A549 (cell line): Measurements from ENCODE around the gene GRID1. TPM values are rescaled to one million over a fixed set of nuclear protein-coding genes. Genes with fewer than 3 reads are reported as not detected.

Source experiments
- ATAC-seq, 2 experiments: fragments of 200-7000 bp in 1 of 2; fragments of >200 bp in 1 of 2; cut with Nextera tagmentation in 1 of 2; cut with Tn5 transposase in 1 of 2; 3 replicates each; pipeline versions ENCODE4 v1.8.0 to v1.9.1; 2018 to 2020; ENCODE audit warnings: mild to moderate bottlenecking in 1 of 2, moderate library complexity in 1 of 2
- CTCF ChIA-PET: fragments of 300-600 bp; sonication (Branson Sonifier 250); formaldehyde crosslinking; extraction: SDS; loops from one replicate; lab custom pipeline; 2021; ENCODE audit warnings: antibody characterized with exemption, inconsistent platforms; lab: Yijun Ruan, JAX
- POLR2A ChIA-PET: fragments of 350-600 bp; formaldehyde crosslinking; extraction: SDS; loops from one replicate; lab custom pipeline; 2021; ENCODE audit warnings: antibody characterized with exemption, inconsistent platforms; lab: Yijun Ruan, JAX
- DNase-seq, 2 experiments: peaks; one replicate each; pipeline versions ENCODE4 v3.0.0 to v3.0.0-alpha.2; 2011 to 2016; ENCODE audit warnings: low read depth in 1 of 2, low spot score in 1 of 2
- FAIRE-seq: peaks from 2 replicates; lab custom pipeline; 2011; peaks lifted over from hg19 to GRCh38; lab: Jason Lieb, UNC
- H3K27ac ChIP-seq, 2 experiments: fragments of >200 bp; sonication (Bioruptor Twin); formaldehyde crosslinking; 3 replicates each; pipeline ENCODE4 v1.5.1; 2016 to 2017
- H3K4me1 ChIP-seq: fragments of >200 bp; sonication (Bioruptor Twin); formaldehyde crosslinking; 3 replicates; pipeline ENCODE4 v1.6.1; 2016
- H3K4me2 ChIP-seq: fragments of >200 bp; sonication (Bioruptor Twin); formaldehyde crosslinking; 3 replicates; pipeline ENCODE4 v1.6.1; 2016
- H3K4me3 ChIP-seq: fragments of >200 bp; sonication (Bioruptor Twin); formaldehyde crosslinking; 3 replicates; pipeline ENCODE4 v1.5.1; 2016
- H3K9me3 ChIP-seq: fragments of >200 bp; sonication (Bioruptor Twin); formaldehyde crosslinking; 3 replicates; pipeline ENCODE4 v1.6.1; 2016
- EP300 ChIP-seq, 2 experiments: fragments of >200 bp; sonication (Bioruptor Twin); formaldehyde crosslinking; IDR thresholded peaks; 2 replicates in 1 of 2; 3 replicates in 1 of 2; pipeline ENCODE4 v1.6.1; 2016 to 2017
- FOSB ChIP-seq: fragments of 250-450 bp; sonication (Bioruptor Pico); IDR thresholded peaks from 2 replicates; pipeline ENCODE4 v1.5.0; 2020; ENCODE audit warnings: mild to moderate bottlenecking, moderate library complexity
- FOXS1 ChIP-seq: fragments of 250-450 bp; sonication (Bioruptor Pico); IDR thresholded peaks from 2 replicates; pipeline ENCODE4 v1.5.0; 2020; ENCODE audit warnings: mild to moderate bottlenecking, moderate library complexity
- GATA3 ChIP-seq: IDR thresholded peaks from 2 replicates; pipeline ENCODE4 v1.6.1; 2012; ENCODE audit warnings: borderline replicate concordance
- HDAC2 ChIP-seq: fragments of 200-600 bp; sonication (generic); IDR thresholded peaks from 2 replicates; pipeline ENCODE4 v1.6.1; 2016
- HES2 ChIP-seq: fragments of >200 bp; sonication (Bioruptor Twin); formaldehyde crosslinking; IDR thresholded peaks from 2 replicates; pipeline ENCODE4 v1.6.1; 2016
- HOXB5 ChIP-seq: fragments of 250-450 bp; sonication (Bioruptor Pico); IDR thresholded peaks from 2 replicates; pipeline ENCODE4 v1.5.0; 2020; ENCODE audit warnings: mild to moderate bottlenecking, moderate library complexity
- KDM1A ChIP-seq: fragments of 200-600 bp; sonication (generic); IDR thresholded peaks from 2 replicates; pipeline ENCODE4 v1.6.1; 2016; ENCODE audit warnings: low read depth, mild to moderate bottlenecking
- MAFK ChIP-seq: fragments of 450-650 bp; IDR thresholded peaks from 2 replicates; pipeline ENCODE4 v1.6.1; 2014; ENCODE audit not compliant: partially characterized antibody
- NFE2L2 ChIP-seq: fragments of 150-350 bp; conservative IDR thresholded peaks from 2 replicates; pipeline ENCODE4 v1.6.1; 2014; ENCODE audit warnings: low read length
- PBX3 ChIP-seq: IDR thresholded peaks from 2 replicates; pipeline ENCODE4 v1.6.1; 2012
- PHF8 ChIP-seq: fragments of 200-600 bp; sonication (generic); IDR thresholded peaks from 2 replicates; pipeline ENCODE4 v1.6.1; 2016; ENCODE audit warnings: low read depth, mild to moderate bottlenecking, antibody characterized with exemption, moderate library complexity, borderline replicate concordance
- RARB ChIP-seq: fragments of 250-450 bp; sonication (Bioruptor Pico); IDR thresholded peaks from 2 replicates; pipeline ENCODE4 v1.8.0; 2021; ENCODE audit warnings: mild to moderate bottlenecking, moderate library complexity
- RCOR1 ChIP-seq: fragments of 150-350 bp; IDR thresholded peaks from 2 replicates; pipeline ENCODE4 v1.6.1; 2014; ENCODE audit warnings: antibody characterized with exemption, low read length, low read depth
- RNF2 ChIP-seq: fragments of 200-600 bp; sonication (generic); IDR thresholded peaks from 2 replicates; pipeline ENCODE4 v1.6.1; 2016; ENCODE audit warnings: low read depth, mild to moderate bottlenecking, antibody characterized with exemption, moderate library complexity, borderline replicate concordance
- SREBF2 ChIP-seq: fragments of 450-650 bp; IDR thresholded peaks from 2 replicates; pipeline ENCODE4 v1.6.1; 2014; ENCODE audit warnings: mild to moderate bottlenecking, moderate library complexity
- TP53 ChIP-seq: fragments of 250-450 bp; sonication (Bioruptor Pico); IDR thresholded peaks from 2 replicates; pipeline ENCODE4 v1.5.0; 2021; ENCODE audit warnings: mild to moderate bottlenecking, moderate library complexity
- WGBS: methylation state at CpG from one replicate; pipeline ENCODE4 v1.1.6; 2017; ENCODE audit errors: missing lambda C conversion rate; 5-methylcytosine and 5-hydroxymethylcytosine counted together
- polyA plus RNA-seq, 4 experiments: library from polyadenylated mRNA; depleted of rRNA in 3 of 4; stranded (reverse); fragments of >200 nt; fragmentation: RNase III in 1 of 4; extraction: RNeasy Plus Mini Kit Qiagen cat#74134 plus additional on column Dnase treatment in 1 of 4; gene quantifications; 2 replicates in 3 of 4; 3 replicates in 1 of 4; pipeline ENCODE4 v1.2.3, GENCODE V29; 2011 to 2017
- TF ChIP-seq, protein P1 (sequence below): fragments of >200 bp; sonication (Bioruptor Twin); formaldehyde crosslinking; IDR thresholded peaks from 3 replicates; pipeline ENCODE4 v1.5.1; 2016
- TF ChIP-seq, protein P2 (sequence below): fragments of 200-600 bp; sonication (generic); IDR thresholded peaks from 2 replicates; pipeline ENCODE4 v1.6.1; 2016; ENCODE audit warnings: antibody characterized with exemption, mild to moderate bottlenecking, moderate library complexity
- TF ChIP-seq, protein P3 (sequence below): IDR thresholded peaks from 2 replicates; pipeline ENCODE4 v1.6.1; 2012; ENCODE audit warnings: low read depth, borderline replicate concordance
- TF ChIP-seq, protein P4 (sequence below): IDR thresholded peaks from 2 replicates; pipeline ENCODE4 v1.6.1; 2012
- TF ChIP-seq, protein P5 (sequence below): fragments of 250-450 bp; sonication (Bioruptor Pico); IDR thresholded peaks from 2 replicates; pipeline ENCODE4 v1.5.0; 2020; ENCODE audit warnings: low read depth, mild to moderate bottlenecking, moderate library complexity
- TF ChIP-seq, protein P6 (sequence below): fragments of >200 bp; sonication (Bioruptor Twin); formaldehyde crosslinking; IDR thresholded peaks from 3 replicates; pipeline ENCODE4 v1.6.1; 2016

The GRID1 gene
- polyA plus RNA-seq, 2 of the 4 experiments (the other 2 are of a cell fraction): 0.14 to 0.30 TPM

DNA sequence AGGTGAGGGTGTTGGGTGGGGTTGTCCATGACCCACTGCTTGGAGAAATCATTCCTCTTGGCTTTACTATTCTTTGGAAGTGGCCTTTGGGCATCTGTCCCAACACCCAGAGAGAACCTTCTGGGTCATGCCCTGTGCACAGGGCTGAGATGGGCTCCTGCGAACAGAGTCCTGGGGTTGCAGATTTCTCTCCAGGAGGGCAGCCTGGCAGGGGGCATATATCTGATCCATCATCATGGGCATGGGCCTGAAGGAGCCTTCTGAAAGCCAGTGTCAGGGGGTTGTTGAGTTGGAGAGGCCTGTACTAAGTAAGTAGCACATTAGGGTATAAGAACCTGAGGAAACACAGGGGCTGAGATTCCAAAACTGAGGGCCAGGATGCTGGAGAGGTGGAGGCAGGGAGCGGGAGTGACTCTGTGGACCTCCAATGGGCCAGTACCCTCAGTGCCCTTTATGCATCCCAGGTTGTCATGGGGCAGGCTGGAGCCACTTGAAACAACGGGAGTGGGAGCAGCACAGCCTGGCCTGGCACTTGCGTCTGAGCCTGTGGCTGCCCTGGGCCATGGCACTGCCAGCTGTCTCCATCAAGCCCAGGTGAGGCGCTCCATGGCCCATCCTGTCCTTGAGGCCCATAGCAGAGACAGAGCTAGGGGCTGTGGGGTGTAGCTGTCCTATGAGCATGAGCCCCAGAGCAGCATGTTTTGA is 203.7 kb downstream of the GRID1 start:
- Histone ChIP-seq H3K4me2 (no peak overlapping the region), H3K27ac (no peak overlapping the region), H3K4me3 (no peak overlapping the region), H3K9me3 (no peaks in the 10 kb centered on the region), H3K4me1 (no peaks in the 10 kb centered on the region)
- ChIA-PET CTCF (interaction anchor here (1.2 kb wide), 1 partner anchor 16 kb away, joined by 5 read pairs; no protein-coding TSS in a partner anchor), POLR2A (no interaction called here)
- FAIRE-seq: no peak
- no peak for DNase-seq
- TF ChIP-seq RNF2 (no peak), RARB (no peak), HOXB5 (CRISPR knock-in tag) (no peak), KDM1A (no peak), HDAC2 (no peak), EP300 (IDR thresholded peaks at IDR 0.05) (no peak), RCOR1 (no peak), FOSB (CRISPR knock-in tag) (no peak), SREBF2 (no peak), FOXS1 (no peak), GATA3 (no peak)
- TF ChIP-seq, protein P1, sequence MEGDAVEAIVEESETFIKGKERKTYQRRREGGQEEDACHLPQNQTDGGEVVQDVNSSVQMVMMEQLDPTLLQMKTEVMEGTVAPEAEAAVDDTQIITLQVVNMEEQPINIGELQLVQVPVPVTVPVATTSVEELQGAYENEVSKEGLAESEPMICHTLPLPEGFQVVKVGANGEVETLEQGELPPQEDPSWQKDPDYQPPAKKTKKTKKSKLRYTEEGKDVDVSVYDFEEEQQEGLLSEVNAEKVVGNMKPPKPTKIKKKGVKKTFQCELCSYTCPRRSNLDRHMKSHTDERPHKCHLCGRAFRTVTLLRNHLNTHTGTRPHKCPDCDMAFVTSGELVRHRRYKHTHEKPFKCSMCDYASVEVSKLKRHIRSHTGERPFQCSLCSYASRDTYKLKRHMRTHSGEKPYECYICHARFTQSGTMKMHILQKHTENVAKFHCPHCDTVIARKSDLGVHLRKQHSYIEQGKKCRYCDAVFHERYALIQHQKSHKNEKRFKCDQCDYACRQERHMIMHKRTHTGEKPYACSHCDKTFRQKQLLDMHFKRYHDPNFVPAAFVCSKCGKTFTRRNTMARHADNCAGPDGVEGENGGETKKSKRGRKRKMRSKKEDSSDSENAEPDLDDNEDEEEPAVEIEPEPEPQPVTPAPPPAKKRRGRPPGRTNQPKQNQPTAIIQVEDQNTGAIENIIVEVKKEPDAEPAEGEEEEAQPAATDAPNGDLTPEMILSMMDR: no peak
- TF ChIP-seq, protein P2, sequence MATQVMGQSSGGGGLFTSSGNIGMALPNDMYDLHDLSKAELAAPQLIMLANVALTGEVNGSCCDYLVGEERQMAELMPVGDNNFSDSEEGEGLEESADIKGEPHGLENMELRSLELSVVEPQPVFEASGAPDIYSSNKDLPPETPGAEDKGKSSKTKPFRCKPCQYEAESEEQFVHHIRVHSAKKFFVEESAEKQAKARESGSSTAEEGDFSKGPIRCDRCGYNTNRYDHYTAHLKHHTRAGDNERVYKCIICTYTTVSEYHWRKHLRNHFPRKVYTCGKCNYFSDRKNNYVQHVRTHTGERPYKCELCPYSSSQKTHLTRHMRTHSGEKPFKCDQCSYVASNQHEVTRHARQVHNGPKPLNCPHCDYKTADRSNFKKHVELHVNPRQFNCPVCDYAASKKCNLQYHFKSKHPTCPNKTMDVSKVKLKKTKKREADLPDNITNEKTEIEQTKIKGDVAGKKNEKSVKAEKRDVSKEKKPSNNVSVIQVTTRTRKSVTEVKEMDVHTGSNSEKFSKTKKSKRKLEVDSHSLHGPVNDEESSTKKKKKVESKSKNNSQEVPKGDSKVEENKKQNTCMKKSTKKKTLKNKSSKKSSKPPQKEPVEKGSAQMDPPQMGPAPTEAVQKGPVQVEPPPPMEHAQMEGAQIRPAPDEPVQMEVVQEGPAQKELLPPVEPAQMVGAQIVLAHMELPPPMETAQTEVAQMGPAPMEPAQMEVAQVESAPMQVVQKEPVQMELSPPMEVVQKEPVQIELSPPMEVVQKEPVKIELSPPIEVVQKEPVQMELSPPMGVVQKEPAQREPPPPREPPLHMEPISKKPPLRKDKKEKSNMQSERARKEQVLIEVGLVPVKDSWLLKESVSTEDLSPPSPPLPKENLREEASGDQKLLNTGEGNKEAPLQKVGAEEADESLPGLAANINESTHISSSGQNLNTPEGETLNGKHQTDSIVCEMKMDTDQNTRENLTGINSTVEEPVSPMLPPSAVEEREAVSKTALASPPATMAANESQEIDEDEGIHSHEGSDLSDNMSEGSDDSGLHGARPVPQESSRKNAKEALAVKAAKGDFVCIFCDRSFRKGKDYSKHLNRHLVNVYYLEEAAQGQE: no peak
- TF ChIP-seq, protein P3, sequence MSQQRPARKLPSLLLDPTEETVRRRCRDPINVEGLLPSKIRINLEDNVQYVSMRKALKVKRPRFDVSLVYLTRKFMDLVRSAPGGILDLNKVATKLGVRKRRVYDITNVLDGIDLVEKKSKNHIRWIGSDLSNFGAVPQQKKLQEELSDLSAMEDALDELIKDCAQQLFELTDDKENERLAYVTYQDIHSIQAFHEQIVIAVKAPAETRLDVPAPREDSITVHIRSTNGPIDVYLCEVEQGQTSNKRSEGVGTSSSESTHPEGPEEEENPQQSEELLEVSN: no peak
- TF ChIP-seq, protein P4, sequence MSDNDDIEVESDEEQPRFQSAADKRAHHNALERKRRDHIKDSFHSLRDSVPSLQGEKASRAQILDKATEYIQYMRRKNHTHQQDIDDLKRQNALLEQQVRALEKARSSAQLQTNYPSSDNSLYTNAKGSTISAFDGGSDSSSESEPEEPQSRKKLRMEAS: no peak
- WGBS: 74% methylated on average over 5 of the region's 5 CpGs
- no peak for ATAC-seq

DNA sequence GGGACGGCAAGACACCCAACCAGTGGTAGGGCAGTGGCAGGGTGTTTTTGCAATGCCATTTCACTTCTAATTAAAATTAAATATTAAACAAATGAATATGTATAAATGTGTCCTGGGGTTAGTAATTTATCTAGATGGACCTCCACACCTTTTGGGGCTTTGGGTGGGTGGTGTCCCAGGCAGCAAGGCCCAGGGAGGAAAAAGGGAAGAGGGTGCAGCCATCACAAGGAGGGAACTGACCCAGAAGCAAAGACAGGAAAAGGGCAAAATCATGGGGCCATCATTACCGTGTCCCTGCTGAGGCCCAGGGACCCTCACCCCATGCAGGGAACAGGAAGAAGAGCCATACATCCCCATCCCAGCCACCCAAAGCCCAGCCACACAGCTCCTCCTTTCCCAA is 204.6 kb downstream of the GRID1 start:
- FAIRE-seq (no peak), ATAC-seq (no peak), DNase-seq (no peak)
- CTCF ChIA-PET: no interaction called here
- WGBS: 7% methylated on average over 2 of the region's 2 CpGs
- H3K9me3 ChIP-seq: no peaks in the 10 kb centered on the region
- H3K4me1 ChIP-seq: no peaks in the 10 kb centered on the region
- POLR2A ChIA-PET: no interaction called here
- H3K4me2 ChIP-seq: no peak overlapping the region
- H3K4me3 ChIP-seq: no peak overlapping the region
- no peak overlapping the region for H3K27ac ChIP-seq
- TF ChIP-seq, protein P2: no peak
- no peak for TF ChIP-seq RARB
- TF ChIP-seq, protein P5, sequence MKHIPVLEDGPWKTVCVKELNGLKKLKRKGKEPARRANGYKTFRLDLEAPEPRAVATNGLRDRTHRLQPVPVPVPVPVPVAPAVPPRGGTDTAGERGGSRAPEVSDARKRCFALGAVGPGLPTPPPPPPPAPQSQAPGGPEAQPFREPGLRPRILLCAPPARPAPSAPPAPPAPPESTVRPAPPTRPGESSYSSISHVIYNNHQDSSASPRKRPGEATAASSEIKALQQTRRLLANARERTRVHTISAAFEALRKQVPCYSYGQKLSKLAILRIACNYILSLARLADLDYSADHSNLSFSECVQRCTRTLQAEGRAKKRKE (CRISPR knock-in tag): no peak
- no peak for TF ChIP-seq HES2
- TF ChIP-seq PBX3: no peak
- no peak for TF ChIP-seq PHF8
- TF ChIP-seq GATA3: no peak
- no peak for TF ChIP-seq RCOR1
- TF ChIP-seq MAFK: no peak
- no peak for TF ChIP-seq NFE2L2
- no peak for TF ChIP-seq TP53 (CRISPR knock-in tag)
- TF ChIP-seq, protein P6, sequence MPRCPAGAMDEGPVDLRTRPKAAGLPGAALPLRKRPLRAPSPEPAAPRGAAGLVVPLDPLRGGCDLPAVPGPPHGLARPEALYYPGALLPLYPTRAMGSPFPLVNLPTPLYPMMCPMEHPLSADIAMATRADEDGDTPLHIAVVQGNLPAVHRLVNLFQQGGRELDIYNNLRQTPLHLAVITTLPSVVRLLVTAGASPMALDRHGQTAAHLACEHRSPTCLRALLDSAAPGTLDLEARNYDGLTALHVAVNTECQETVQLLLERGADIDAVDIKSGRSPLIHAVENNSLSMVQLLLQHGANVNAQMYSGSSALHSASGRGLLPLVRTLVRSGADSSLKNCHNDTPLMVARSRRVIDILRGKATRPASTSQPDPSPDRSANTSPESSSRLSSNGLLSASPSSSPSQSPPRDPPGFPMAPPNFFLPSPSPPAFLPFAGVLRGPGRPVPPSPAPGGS: no peak
